ENCODE results near the gene HIPK2.
"Not testable (repeated sequence)": the region's sequence is repeated elsewhere in the genome, so short reads cannot be mapped to it uniquely, and the experiment has no call there.

Gene HIPK2

DNA sequence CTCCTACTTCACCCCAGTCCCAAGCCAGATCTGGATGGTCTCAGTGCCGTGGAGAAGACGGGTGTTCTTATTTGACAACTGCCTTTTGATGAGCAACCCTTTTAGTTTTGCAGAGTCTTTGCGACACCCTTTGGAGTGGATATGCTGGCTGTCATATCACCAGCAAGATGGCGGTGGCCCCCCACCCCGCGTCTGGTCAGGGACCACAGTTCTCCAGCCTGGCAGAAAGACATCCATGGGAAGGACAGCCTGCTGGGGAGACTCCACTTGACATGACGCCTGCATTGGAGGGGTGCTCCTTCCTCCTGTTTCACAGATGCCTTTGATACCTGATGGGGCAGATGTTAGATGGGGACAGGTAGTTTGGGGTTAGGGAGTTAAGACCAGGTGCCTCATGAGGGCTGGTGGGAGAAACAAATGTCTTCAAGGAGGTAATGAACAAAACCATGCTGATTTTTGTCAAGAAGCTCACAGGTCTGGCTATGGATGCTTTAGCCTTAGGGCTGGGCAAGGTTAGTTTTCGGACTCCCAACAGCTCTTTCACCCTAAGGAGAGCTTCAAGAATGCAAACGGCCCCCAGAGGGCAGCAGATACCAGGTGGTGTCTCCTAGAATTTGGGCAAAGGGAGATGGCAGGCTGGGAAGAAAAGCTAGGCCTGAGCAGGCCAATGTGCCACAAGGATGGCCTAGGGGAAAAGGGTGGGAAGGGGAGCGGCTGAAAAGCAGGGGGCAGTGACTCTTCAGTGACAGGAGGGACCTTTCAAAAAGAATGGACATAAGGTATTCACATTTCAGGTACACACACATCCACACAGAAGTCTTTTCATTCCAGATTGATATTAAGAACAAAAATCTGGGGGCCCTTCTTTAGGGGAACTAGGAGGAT lies 159.1 kb downstream of the HIPK2 start:
- H3K27ac ChIP-seq, result peak overlapping the region; percentile 13; the same call in 1 of the 2 replicates
- TF ChIP-seq ZFX (IDR thresholded peaks at IDR 0.05), result no peak
- TF ChIP-seq, protein P1, sequence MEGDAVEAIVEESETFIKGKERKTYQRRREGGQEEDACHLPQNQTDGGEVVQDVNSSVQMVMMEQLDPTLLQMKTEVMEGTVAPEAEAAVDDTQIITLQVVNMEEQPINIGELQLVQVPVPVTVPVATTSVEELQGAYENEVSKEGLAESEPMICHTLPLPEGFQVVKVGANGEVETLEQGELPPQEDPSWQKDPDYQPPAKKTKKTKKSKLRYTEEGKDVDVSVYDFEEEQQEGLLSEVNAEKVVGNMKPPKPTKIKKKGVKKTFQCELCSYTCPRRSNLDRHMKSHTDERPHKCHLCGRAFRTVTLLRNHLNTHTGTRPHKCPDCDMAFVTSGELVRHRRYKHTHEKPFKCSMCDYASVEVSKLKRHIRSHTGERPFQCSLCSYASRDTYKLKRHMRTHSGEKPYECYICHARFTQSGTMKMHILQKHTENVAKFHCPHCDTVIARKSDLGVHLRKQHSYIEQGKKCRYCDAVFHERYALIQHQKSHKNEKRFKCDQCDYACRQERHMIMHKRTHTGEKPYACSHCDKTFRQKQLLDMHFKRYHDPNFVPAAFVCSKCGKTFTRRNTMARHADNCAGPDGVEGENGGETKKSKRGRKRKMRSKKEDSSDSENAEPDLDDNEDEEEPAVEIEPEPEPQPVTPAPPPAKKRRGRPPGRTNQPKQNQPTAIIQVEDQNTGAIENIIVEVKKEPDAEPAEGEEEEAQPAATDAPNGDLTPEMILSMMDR (conservative IDR thresholded peaks at IDR 0.05), result peak; percentile 94

DNA sequence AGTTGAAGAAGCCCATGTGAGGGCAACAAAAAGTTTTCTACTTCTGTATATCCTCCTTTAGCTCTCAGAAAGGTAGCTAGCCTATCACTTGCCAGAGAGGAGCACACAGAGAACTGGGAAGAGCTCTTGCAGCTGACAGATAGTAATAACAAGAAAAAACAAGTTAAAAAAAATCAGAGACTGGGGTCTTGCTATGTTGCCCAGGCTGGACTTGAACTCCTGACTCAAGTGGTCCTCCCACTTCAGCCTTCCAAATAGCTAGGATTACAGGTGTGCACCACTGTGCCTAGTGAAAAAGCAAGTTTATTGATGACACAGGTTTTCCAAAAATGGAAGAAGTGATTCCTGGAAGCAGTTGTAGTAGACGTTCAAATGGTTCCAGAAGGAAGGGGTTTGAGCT lies 160.7 kb downstream of the HIPK2 start:
- no peak overlapping the region for H3K27ac ChIP-seq
- TF ChIP-seq, protein P1 (conservative IDR thresholded peaks at IDR 0.05), result no peak
- TF ChIP-seq ZFX (IDR thresholded peaks at IDR 0.05), result no peak

DNA sequence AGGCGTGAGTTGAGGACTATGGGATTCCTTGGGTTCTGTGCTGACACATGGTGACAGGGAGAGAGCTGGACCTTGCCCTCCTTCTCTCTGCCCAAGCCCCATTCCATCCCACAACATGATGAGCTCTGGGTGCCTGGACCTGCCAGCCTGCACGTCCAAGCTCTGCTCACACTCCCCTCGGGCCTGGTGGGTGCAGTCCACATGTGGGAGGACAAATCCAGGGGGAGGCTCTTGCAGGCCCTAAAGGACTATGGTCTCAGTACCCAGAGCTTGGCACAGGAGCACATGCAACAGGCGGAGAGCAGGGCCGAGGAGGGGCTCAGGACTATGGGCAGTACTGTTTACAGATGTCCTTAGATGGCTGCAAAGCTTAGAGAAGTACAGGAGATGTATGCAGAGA lies 162.9 kb downstream of the HIPK2 start:
- H3K27ac ChIP-seq, result no peak overlapping the region
- TF ChIP-seq, protein P1 (conservative IDR thresholded peaks at IDR 0.05), result no peak
- no peak for TF ChIP-seq ZFX (IDR thresholded peaks at IDR 0.05)

DNA sequence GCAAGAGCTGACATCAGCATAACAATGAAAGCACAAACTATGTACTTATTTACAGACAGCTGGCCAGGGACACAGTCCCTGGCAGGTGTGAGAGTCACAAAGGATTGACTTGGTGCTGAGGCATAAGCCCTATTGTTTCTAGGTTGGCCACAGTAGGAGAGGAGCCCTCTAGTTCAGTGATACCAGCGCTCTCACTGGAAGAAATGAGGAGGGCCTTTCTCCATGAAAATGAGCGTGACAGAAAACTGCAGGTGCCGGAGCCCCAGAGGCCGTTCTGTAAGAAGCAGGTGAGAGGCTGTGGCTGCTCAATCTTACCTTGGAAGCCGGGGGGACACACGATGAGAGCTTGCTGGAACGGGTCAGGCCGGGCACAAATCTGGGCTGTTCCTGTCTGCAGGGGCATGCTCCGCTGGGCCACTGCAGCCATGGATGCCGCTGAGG lies 163.8 kb downstream of the HIPK2 start:
- H3K27ac ChIP-seq, result no peak overlapping the region
- TF ChIP-seq, protein P1 (conservative IDR thresholded peaks at IDR 0.05), result no peak
- TF ChIP-seq ZFX (IDR thresholded peaks at IDR 0.05), result no peak

DNA sequence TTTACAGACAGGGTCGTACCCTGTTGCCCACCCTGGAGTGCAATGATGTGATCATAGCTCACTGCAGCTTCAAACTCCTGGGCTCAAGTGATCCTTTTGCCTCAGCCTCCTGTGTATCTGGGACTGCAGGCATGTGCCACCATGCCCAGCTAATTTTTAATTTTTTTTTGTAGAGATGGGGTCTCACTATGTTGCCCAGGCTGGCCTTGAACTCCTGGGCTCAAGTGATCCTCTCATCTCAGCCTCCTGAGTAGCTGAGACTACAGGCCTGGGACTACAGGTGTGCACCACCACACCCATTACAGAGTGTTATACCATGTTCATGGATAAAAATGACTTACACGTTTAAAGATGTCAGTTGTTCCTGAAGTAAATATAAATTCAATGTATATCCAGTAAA lies 166.2 kb downstream of the HIPK2 start:
- H3K27ac ChIP-seq, result not testable (repeated sequence)

DNA sequence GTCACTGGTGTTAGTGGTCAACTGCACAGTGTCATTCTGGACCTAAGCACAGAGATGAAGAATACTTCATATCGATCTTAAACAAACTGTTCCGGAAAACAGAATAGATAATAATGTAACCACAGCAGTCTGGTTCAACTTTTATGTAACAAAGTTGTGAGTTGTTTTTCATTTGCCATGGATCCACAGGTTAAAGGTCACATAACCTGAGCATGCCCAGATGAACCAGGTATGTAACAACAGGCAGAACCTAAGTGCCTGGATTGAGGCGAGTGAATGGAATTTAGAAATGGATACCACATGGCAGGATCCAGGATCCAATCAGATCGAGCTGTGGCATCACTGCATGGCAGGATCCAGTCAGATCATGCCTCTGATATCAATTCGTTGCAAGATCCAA lies 167.2 kb downstream of the HIPK2 start:
- TF ChIP-seq ZFX (IDR thresholded peaks at IDR 0.05), result no peak
- TF ChIP-seq, protein P1 (conservative IDR thresholded peaks at IDR 0.05), result no peak
- no peak overlapping the region for H3K27ac ChIP-seq

DNA sequence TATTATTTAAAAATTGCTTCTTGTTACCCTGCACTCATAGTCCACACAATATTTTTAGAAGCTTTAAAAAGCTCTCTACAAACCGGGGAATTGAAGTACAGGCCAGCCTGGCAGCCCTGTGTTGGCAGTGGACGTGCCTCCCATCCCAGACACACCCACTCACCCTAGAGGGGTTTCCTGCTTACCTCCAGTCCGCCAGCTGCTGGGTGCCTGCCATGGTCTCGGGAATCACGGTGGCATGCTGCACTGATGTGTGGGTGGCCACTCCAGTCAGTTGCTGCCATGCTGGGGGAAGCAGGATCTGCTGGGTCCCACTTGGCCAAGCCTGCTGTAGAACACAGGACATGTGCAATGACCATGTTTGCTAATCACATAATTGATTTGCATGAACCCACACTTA lies 173.9 kb downstream of the HIPK2 start:
- H3K27ac ChIP-seq, result no peak overlapping the region
- TF ChIP-seq, protein P1 (conservative IDR thresholded peaks at IDR 0.05), result no peak
- TF ChIP-seq ZFX (IDR thresholded peaks at IDR 0.05), result no peak

DNA sequence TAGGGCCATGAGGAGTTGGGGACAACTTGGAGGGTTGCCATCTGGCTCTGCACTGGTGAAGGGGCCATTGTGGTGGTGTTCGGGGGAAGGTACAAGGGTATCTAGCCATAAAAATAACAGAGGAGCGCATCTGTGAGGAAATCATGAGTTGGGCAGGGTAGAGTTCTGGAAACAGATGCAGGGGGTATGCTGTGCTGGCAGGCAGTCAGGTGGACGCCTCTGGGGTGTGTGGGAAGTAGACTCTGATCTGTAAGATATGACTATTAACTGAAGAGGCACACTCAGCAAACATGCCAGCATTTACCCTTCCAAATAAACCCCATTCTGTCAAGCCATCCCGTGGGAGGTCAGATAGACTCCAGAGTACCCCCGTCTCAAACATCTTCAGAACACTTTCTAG lies 174.5 kb downstream of the HIPK2 start:
- H3K27ac ChIP-seq, result no peak overlapping the region
- TF ChIP-seq, protein P1 (conservative IDR thresholded peaks at IDR 0.05), result no peak
- no peak for TF ChIP-seq ZFX (IDR thresholded peaks at IDR 0.05)
